CD4-positive, alpha-beta T cell treated with Interleukin-2 at 100 ng/mL for 4 hours (primary cell): ENCODE results near the gene UGT1A8.
"Not testable (repeated sequence)": the region's sequence is repeated elsewhere in the genome, so short reads cannot be mapped to it uniquely, and the experiment has no call there.

Source experiments
- DNase-seq: peaks from one replicate; pipeline ENCODE4 v3.0.0-alpha.2; 2020; ENCODE audit warnings: low spot score

The UGT1A8 gene

DNA sequence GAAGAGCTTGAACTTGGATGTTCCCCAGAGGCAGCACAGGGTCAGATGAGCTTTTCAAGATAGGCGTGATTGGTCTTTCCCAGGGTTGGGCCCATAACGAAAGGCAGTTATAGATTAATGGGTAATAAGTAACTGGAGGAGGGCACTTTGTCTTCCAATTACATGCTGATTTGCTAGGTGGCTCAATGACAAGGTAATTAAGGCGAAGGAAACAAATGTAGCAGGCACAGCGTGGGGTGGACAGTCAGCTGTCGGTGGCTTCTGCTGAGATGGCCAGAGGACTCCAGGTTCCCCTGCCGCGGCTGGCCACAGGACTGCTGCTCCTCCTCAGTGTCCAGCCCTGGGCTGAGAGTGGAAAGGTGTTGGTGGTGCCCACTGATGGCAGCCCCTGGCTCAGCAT is 101.1 kb downstream of the UGT1A8 start, which contains the start of gene UGT1A4:
UGT1A4 (plus strand) TSS at position 185 of the 400 bp plus-strand sequence; CDS start at position 270, 85 bp downstream.
- DNase-seq, result no peak

DNA sequence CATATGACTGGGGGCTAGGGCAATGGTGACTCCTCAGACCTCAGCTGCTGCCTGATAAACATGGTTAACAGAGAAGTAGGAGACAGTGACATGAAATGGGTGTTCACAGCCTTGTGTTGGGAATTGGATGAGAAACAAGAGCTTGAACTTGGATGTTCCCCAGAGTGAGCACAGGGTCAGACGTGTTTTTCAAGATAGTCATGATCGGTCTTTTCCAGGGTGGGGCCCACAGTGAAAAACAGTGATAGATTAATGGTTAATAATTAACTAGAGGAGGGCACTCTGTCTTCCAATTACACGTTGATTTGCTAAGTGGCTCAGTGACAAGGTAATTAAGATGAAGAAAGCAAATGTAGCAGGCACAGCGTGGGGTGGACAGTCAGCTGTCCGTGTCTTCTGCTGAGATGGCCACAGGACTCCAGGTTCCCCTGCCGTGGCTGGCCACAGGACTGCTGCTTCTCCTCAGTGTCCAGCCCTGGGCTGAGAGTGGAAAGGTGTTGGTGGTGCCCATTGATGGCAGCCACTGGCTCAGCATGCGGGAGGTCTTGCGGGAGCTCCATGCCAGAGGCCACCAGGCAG is 111.4 kb downstream of the UGT1A8 start, which contains the start of gene UGT1A3:
UGT1A3 (plus strand) TSS at position 320 of the 579 bp plus-strand sequence; CDS start at position 405, 85 bp downstream.
- no peak for DNase-seq

- DNase-seq, result not testable (repeated sequence)
Observed at GRCh38 chr2:233736868-233737653, 119.6 kb downstream of the UGT1A8 start.

DNA sequence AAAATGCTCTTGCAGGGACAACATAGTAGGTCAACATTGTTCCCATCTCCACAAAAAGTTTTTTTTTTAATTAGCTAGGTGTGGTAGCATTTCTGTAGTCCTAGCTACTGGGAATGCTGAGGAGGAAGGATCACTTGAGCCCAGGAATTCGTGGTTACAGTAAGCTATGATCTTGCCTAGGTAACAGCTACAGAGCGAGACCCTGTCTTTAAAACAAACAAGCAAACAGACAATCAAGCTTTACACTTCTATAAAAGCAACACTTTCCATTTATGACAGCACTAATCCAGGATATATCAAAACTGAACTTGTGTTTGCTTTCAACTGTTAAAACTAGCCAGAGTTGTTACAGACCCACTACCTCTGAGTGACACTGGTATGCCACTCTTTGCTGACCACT is 123.4 kb downstream of the UGT1A8 start:
- no peak for DNase-seq

DNA sequence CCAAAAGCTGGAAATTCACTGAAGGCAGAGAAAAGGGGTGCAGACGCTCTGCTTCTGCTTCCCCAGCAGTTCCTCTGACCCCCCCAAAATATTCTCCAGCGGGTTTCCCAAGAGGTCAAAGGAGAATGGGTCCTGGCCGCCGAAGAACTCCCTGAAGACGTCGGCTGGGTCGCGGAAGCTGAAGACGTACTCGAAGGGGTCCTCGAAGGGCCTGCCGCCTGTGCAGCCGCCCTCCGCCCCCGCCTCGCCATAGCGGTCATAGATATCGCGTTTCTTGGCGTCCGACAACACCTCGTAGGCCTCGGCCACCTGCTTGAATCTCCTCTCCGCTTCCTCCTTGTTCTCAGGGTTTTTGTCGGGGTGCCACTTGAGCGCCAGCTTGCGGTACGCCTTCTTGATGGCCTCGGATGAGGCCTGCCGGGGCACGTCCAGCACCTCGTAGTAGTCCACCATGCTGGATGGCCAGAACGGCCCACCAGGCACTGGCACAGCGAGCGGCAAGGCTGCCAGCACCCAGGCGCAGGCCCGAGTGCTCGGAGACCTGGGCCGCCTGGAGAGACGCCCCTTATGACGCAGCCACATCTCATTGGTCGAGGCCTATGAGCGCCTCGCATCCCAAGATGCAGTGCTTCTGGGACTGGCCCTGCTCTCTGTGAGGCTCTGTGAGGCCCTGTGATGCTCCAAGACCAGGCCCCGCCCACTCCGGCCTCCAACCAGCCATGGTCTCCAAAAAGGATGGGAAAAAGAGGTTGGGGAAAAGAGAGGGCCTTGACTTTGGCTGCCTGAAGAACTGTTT is 126.2 kb downstream of the UGT1A8 start:
- DNase-seq, result no peak

GRCh38 chr2:233745073-233745755 is 127.8 kb downstream of the UGT1A8 start:
- DNase-seq, result no peak

DNA sequence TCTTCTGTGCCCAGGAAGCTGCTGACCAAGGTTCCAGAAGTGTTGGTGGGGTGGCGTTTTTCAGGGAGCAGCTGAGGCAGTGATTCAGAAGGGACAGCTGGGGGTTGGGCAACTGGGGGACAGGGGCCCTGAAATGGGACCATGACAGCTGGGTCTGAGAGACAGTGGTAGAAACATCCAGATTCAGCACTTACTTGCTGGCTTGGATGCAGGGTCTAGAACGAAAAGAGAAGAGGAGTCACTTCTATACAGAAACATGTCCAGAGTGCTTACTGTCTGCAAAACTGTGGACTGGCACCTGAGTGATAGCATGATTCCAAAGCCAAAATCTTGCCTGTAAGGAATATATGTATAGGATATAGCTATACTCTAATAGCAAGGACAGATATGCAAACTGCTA is 128.4 kb downstream of the UGT1A8 start:
- DNase-seq, result not testable (repeated sequence)

- no peak for DNase-seq
Observed at GRCh38 chr2:233746475-233747282, 129.2 kb downstream of the UGT1A8 start.

GRCh38 chr2:233747283-233747544 is 129.8 kb downstream of the UGT1A8 start:
- no peak for DNase-seq

GRCh38 chr2:233750689-233751088 is 133.3 kb downstream of the UGT1A8 start:
- not testable (repeated sequence) for DNase-seq

DNA sequence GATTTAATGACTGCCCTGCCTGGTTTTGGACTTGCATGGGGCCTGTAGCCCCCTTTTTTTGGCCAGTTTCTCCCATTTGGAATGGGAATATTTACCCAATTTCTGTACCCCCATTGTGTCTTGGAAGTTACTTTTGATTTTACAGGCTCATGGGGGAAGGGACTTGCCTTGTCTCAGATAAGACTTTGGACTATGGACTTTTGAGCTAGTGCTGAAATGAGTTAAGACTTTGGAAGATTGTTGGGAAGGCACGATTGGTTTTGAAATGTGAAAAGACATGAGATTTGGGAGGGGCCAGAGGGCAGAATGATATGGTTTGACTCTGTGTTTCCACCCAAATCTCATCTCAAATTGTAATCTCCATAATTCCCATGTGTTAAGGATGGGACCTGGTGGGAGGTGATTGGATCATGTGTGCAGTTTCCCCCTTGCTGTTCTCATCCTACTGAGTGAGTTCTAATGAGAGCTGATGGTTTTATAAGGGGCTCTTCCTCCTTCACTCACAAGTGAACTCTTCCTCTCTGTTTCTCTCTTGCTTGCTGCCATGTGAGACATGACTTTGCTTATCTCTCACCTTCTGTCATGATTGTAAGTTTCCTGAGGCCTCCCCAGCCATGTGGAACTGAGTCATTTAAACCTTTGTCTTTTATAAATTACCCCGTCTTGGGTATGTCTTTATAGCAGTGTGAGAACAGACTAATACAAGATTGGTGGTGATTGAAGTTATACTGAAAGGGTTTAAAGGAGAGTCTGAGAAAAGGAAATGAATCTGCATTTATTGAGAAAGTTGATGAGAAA is 134.0 kb downstream of the UGT1A8 start:
- DNase-seq, result not testable (repeated sequence)

DNA sequence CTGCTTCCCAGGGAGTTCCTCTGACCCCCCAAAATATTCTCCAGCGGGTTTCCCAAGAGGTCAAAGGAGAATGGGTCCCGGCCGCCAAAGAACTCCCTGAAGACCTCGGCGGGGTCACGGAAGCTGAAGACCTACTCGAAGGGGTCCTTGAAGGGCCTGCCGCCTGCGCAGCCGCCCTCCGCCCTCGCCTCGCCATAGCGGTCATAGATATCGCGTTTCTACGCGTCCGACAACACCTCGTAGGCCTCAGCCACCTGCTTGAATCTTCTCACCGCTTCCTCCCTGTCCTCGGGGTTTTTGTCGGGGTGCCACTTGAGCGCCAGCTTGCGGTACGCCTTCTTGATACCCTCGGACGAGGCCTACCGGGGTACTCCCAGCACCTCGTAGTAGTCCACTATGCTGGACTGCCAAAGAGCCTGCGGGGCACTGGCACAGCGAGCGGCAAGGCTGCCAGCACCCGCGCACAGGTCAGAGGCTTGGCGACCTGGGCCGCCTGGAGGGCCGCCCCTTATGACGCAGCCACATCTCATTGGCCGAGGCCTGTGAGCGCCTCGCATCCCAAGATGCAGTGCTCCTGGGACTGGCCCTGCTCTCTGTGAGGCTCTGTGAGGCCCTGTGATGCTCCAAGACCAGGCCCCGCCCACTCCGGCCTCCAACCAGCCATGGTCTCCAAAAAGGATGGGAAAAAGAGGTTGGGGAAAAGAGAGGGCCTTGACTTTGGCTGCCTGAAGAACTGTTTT is 137.6 kb downstream of the UGT1A8 start:
- DNase-seq, result no peak

GRCh38 chr2:233756429-233757081 is 139.1 kb downstream of the UGT1A8 start:
- DNase-seq, result no peak

DNA sequence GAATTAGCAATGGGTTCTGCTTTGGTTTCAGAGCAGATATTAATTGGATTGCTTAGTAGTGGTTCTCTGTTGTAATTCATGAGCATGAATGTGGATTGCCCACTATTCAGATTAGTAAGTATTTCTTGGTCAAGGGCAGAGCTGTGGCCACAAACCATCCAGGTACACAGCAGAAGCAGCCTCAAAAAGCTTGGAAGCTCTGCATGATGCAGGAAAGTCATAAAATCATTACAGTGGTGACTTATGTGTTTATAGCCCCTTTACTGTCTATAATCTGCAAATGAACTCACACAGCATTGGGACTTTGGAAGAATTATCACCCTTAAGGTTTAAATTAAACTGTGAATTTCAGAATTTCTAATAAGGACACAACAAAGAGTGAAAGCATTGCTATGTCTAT is 140.7 kb downstream of the UGT1A8 start:
- no peak for DNase-seq

DNA sequence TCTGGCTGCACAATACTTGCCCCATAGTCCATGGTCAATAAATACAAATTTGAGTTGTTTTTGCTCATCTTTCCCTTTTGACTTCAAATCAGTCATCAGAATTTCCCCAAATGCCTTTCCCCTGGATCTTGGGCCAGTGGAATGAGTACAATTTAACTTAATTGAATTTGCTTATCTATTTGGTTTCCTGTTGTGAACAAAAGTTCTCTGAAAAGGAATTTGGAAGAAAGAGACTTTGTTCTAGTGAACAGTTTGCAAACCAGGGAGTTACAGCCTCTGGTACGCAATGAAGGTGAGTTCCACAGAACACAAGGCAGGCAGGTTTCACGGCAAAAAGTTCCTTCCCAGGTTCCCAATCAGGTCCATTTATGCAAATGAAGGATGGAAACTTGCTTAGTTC is 141.4 kb downstream of the UGT1A8 start:
- no peak for DNase-seq

DNA sequence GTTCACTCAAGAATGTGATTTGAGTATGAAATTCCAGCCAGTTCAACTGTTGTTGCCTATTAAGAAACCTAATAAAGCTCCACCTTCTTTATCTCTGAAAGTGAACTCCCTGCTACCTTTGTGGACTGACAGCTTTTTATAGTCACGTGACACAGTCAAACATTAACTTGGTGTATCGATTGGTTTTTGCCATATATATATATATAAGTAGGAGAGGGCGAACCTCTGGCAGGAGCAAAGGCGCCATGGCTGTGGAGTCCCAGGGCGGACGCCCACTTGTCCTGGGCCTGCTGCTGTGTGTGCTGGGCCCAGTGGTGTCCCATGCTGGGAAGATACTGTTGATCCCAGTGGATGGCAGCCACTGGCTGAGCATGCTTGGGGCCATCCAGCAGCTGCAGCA is 142.6 kb downstream of the UGT1A8 start, which contains the start of gene UGT1A1:
UGT1A1 (plus strand) TSS at position 228 of the 400 bp plus-strand sequence; CDS start at position 246, 18 bp downstream.
- no peak for DNase-seq

DNA sequence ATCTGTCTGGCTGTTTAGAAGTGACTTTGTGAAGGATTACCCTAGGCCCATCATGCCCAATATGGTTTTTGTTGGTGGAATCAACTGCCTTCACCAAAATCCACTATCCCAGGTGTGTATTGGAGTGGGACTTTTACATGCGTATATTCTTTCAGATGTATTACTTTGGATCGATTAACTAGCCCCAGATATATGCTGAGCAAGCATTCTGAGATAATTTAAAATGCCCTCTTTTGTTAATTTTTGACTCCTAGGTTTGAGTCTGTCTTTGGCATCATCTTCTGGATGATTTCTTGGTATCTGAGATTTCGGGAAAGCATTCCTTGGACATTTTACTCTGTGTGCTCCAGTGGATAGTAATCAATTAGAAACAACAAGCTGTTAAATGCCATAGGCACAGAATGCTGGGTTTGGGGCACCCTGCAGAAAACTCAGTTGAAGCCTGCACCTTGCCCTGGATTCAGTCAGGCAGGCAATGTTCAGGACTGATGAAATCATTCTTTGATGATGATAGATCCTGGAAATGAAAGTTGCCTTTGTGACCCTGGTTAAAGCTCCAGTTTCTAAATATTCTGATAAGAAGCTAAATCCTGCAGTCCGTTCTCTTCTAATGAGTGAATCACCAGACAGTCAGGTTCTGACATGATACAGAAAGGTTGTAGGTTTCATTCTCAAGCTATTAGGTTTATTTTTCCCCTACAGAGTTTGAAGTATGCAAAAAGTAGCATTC is 143.8 kb downstream of the UGT1A8 start:
- DNase-seq, result no peak

DNA sequence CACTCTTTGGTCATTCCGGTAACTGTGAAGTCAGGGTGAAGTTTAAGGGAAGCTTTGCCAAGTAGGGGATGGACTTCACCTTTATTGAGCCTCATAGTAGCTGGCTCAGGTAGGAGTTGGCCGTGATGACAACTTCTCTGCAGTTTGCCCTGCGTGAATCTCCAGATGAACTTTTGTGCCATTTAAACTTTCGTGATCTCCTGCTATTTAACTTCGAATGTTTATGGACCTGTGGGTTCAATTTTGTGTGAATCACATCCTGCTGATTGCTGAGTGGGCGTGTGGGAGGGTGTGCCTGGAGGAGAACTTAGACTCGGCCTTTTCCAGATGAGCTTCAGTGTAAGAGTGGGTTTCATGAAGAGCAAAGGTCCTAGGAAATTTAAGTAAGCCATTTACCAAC is 146.8 kb downstream of the UGT1A8 start:
- no peak for DNase-seq

DNA sequence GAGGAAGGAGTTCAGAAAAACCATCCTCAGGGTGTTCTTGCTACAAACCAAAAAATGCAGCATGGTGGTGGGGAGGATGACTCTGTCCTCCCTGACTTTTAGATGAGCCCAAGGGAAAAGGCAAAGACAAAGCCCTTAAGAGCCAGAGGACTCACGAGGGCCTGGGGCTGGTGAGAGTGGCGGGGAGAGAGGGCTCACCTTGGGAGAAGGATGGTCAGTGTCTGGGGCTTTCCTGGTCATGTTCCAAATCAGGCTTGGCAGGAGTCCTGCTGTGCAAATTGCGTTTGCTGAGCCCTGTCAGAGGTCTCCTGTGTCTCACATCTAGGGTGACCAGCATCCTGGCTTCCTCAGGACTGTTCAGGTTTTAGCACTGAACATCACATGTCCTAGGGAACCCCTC is 147.3 kb downstream of the UGT1A8 start:
- no peak for DNase-seq
